MCF 10A (cell line): Measurements from ENCODE around the gene MAN2A2. TPM values are rescaled to one million over a fixed set of nuclear protein-coding genes. Genes with fewer than 3 reads are reported as not detected.

Source experiments
- BruUV-seq: library from RNA; stranded (reverse); fragments of 400-500 nt; replicated peaks from 2 replicates; lab custom pipeline; 2021; lab: Mats Ljungman, UMichigan
- CTCF ChIA-PET: fragments of 300-600 bp; sonication (Branson Sonifier 250); formaldehyde crosslinking; extraction: SDS; loops from one replicate; lab custom pipeline; 2021; ENCODE audit warnings: antibody characterized with exemption, inconsistent platforms; lab: Yijun Ruan, JAX
- POLR2A ChIA-PET: fragments of 300-600, 350-650 bp; sonication (Branson Sonifier 250); formaldehyde crosslinking; extraction: SDS; loops from one replicate; lab custom pipeline; 2020; ENCODE audit warnings: antibody characterized with exemption, inconsistent platforms; lab: Yijun Ruan, JAX
- DNase-seq: peaks from one replicate; pipeline ENCODE4 v3.0.0-alpha.2; 2018; ENCODE audit not compliant: unreplicated experiment
- H3K27ac Mint-ChIP-seq: one replicate; pipeline ENCODE4 v1.8.0; 2022; ENCODE audit warnings: mild to moderate bottlenecking, low read depth, mixed read lengths; ENCODE audit not compliant: unreplicated experiment
- H3K27me3 Mint-ChIP-seq: one replicate; pipeline ENCODE4 v1.8.0; 2022; ENCODE audit warnings: mixed read lengths; ENCODE audit not compliant: insufficient read depth, unreplicated experiment
- H3K36me3 Mint-ChIP-seq: one replicate; pipeline ENCODE4 v1.8.0; 2022; ENCODE audit warnings: mild to moderate bottlenecking, moderate library complexity, mixed read lengths; ENCODE audit not compliant: insufficient read depth, unreplicated experiment
- H3K4me1 Mint-ChIP-seq: one replicate; pipeline ENCODE4 v1.8.0; 2022; ENCODE audit warnings: mixed read lengths; ENCODE audit not compliant: insufficient read depth, unreplicated experiment
- H3K4me3 Mint-ChIP-seq: one replicate; pipeline ENCODE4 v1.8.0; 2022; ENCODE audit warnings: mild to moderate bottlenecking, moderate library complexity, mixed read lengths; ENCODE audit not compliant: unreplicated experiment
- H3K9me3 Mint-ChIP-seq: one replicate; pipeline ENCODE4 v1.8.0; 2022; ENCODE audit warnings: mixed read lengths; ENCODE audit not compliant: unreplicated experiment
- CTCF ChIP-seq: fragments of 200-600 bp; IDR thresholded peaks from one replicate; pipeline ENCODE4 v1.8.0; 2022; ENCODE audit warnings: antibody characterized with exemption, mild to moderate bottlenecking; ENCODE audit not compliant: unreplicated experiment
- intact Hi-C: fragments of 100-400 bp; cut with micrococcal nuclease; formaldehyde crosslinking; loops from 2 replicates; pipeline ENCODE4 v1.14.1; 2022
- total RNA-seq: library from RNA; stranded (reverse); gene quantifications from 2 replicates; pipeline ENCODE4 v1.2.3, GENCODE V29; 2022

The MAN2A2 gene
- total RNA-seq, 1 experiment from 2014 or later: 42.4 TPM

- ChIA-PET POLR2A (interaction anchor here (0.8 to 1.7 kb wide), 2 partner anchors 76 to 147 kb away, joined by 3 to 15 read pairs; partner anchors contain the start of gene BLM), CTCF (interaction anchor here (0.7 to 2.3 kb wide), 3 partner anchors 21 to 437 kb away, joined by 3 to 8 read pairs (median 4); no protein-coding TSS in a partner anchor)
- no peak overlapping the region for H3K27ac Mint-ChIP-seq
- intact Hi-C loops: no loop called here
- H3K36me3 Mint-ChIP-seq: peaks cover 6% of the 10 kb centered on the region
- no peaks in the 10 kb centered on the region for H3K9me3 Mint-ChIP-seq
- TF ChIP-seq CTCF: no peak
- DNase-seq: peak; percentile 64
- no TSS peak for BruUV-seq
- H3K4me3 Mint-ChIP-seq: no peak overlapping the region
- peaks cover 41% of the 10 kb centered on the region for H3K4me1 Mint-ChIP-seq
- no peaks in the 10 kb centered on the region for H3K27me3 Mint-ChIP-seq
Observed at GRCh38 chr15:90864507-90864906, 38.6 kb upstream of the MAN2A2 start.

- Mint-ChIP-seq H3K4me3 (no peak overlapping the region), H3K36me3 (peaks cover 6% of the 10 kb centered on the region), H3K27me3 (no peaks in the 10 kb centered on the region), H3K9me3 (no peaks in the 10 kb centered on the region), H3K4me1 (peaks cover 52% of the 10 kb centered on the region), H3K27ac (no peak overlapping the region)
- ChIA-PET CTCF (interaction anchor here (0.5 to 1.0 kb wide), 2 partner anchors 20 to 701 kb away, joined by 3 to 4 read pairs; no protein-coding TSS in a partner anchor), POLR2A (no interaction called here)
- no TSS peak for BruUV-seq
- no peak for DNase-seq
- TF ChIP-seq CTCF: no peak
- intact Hi-C loops: no loop called here
Observed at GRCh38 chr15:90865702-90866101, 37.4 kb upstream of the MAN2A2 start.

- H3K27ac Mint-ChIP-seq: no peak overlapping the region
- ChIA-PET CTCF (interaction anchor here (0.5 to 1.0 kb wide), 3 partner anchors 20 to 701 kb away, joined by 3 to 4 read pairs (median 3); no protein-coding TSS in a partner anchor), POLR2A (no interaction called here)
- TF ChIP-seq CTCF: no peak
- BruUV-seq: no TSS peak
- H3K4me3 Mint-ChIP-seq: no peak overlapping the region
- peaks cover 52% of the 10 kb centered on the region for H3K4me1 Mint-ChIP-seq
- no peak for DNase-seq
- no peaks in the 10 kb centered on the region for H3K9me3 Mint-ChIP-seq
- intact Hi-C loops: no loop called here
- no peaks in the 10 kb centered on the region for H3K27me3 Mint-ChIP-seq
- H3K36me3 Mint-ChIP-seq: peaks cover 6% of the 10 kb centered on the region
Observed at GRCh38 chr15:90866161-90866715, 36.9 kb upstream of the MAN2A2 start.

GRCh38 chr15:90866800-90867199 is 36.3 kb upstream of the MAN2A2 start:
- Mint-ChIP-seq H3K36me3 (peaks cover 6% of the 10 kb centered on the region), H3K27ac (no peak overlapping the region), H3K27me3 (no peaks in the 10 kb centered on the region), H3K4me3 (no peak overlapping the region), H3K4me1 (peaks cover 52% of the 10 kb centered on the region), H3K9me3 (no peaks in the 10 kb centered on the region)
- intact Hi-C loops: no loop called here
- no peak for DNase-seq
- CTCF ChIA-PET: interaction anchor here (0.6 kb wide), 1 partner anchor 219 kb away, joined by 3 read pairs; no protein-coding TSS in a partner anchor
- POLR2A ChIA-PET: interaction anchor here (1.8 kb wide), 1 partner anchor 150 kb away, joined by 5 read pairs; the partner anchor contains the start of gene BLM
- no peak for TF ChIP-seq CTCF
- BruUV-seq: no TSS peak
